ENCODE data around the gene KIAA0040. TPM values are rescaled to one million over a fixed set of nuclear protein-coding genes. Genes with fewer than 3 reads are reported as not detected.

The KIAA0040 gene
- total RNA-seq, 1 experiment from 2014 or later = 24.9 TPM

DNA sequence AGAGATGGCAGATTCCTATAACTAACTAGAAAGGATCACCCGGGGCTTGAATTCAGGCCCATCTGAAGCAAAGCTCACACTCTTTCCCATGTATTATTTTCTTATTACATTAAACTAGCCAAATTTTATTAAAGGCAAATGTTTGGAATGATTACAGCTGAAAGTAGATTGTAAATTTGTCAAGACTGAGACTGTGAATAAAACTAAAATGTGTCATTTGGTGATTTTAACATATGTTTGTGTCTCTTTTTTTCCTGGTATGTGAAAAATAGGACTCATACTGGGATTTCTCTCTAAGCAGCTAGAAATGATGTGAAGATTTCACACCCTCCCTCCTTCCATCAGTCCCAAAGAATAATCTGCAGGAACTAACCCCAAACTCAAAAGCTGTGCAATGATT is 19.1 kb upstream of the KIAA0040 start:
- no peaks in the 10 kb centered on the region for H3K27me3 ChIP-seq (replicated peaks; ENCODE audit: control insufficient read depth, insufficient read depth, low read length)
- H3K4me3 ChIP-seq (ENCODE audit: low read depth, low read length) = no peak overlapping the region
- H3K4me3 Mint-ChIP-seq (ENCODE audit: unreplicated experiment) = no peak overlapping the region
- no peaks in the 10 kb centered on the region for H3K4me1 ChIP-seq
- peaks cover 11% of the 10 kb centered on the region for H3K9me3 Mint-ChIP-seq (ENCODE audit: unreplicated experiment)
- H3K36me3 Mint-ChIP-seq (ENCODE audit: insufficient read depth, unreplicated experiment) = no peaks in the 10 kb centered on the region
- TF ChIP-seq CTCF (IDR thresholded peaks at IDR 0.05; ENCODE audit: insufficient read depth in 1 of 2, low read depth in 1 of 2, low read length in 1 of 2, severe bottlenecking in 1 of 2, unreplicated experiment in 1 of 2) = no peak
- H3K4me1 Mint-ChIP-seq (ENCODE audit: low read depth, unreplicated experiment) = no peaks in the 10 kb centered on the region
- ChIA-PET CTCF (no interaction called here), POLR2A (no interaction called here)
- DNase-seq = no peak
- no TSS peak for BruUV-seq (replicated peaks)
- H3K27me3 Mint-ChIP-seq (ENCODE audit: insufficient read depth, unreplicated experiment) = no peaks in the 10 kb centered on the region
- intact Hi-C loops (cut with micrococcal nuclease; ENCODE audit: unreplicated experiment) = no loop called here
- peaks cover 5% of the 10 kb centered on the region; the same call in 1 of the 2 replicates for H3K9me3 ChIP-seq
- no peak overlapping the region for H3K27ac Mint-ChIP-seq (ENCODE audit: unreplicated experiment)
- H3K36me3 ChIP-seq (ENCODE audit: control insufficient read depth, insufficient read depth, low read length) = no peaks in the 10 kb centered on the region

- ChIA-PET POLR2A (no interaction called here), CTCF (no interaction called here)
- Histone ChIP-seq H3K9me3 (peaks cover 5% of the 10 kb centered on the region; the same call in 1 of the 2 replicates), H3K4me3 (ENCODE audit: low read depth, low read length) (no peak overlapping the region), H3K36me3 (ENCODE audit: control insufficient read depth, insufficient read depth, low read length) (no peaks in the 10 kb centered on the region), H3K27me3 (replicated peaks; ENCODE audit: control insufficient read depth, insufficient read depth, low read length) (no peaks in the 10 kb centered on the region), H3K4me1 (no peaks in the 10 kb centered on the region)
- Mint-ChIP-seq H3K36me3 (ENCODE audit: insufficient read depth, unreplicated experiment) (no peaks in the 10 kb centered on the region), H3K4me1 (ENCODE audit: low read depth, unreplicated experiment) (no peaks in the 10 kb centered on the region), H3K27ac (ENCODE audit: unreplicated experiment) (no peak overlapping the region), H3K27me3 (ENCODE audit: insufficient read depth, unreplicated experiment) (no peaks in the 10 kb centered on the region), H3K9me3 (ENCODE audit: unreplicated experiment) (peaks cover 11% of the 10 kb centered on the region), H3K4me3 (ENCODE audit: unreplicated experiment) (no peak overlapping the region)
- intact Hi-C loops (cut with micrococcal nuclease; ENCODE audit: unreplicated experiment) = no loop called here
- no peak for TF ChIP-seq CTCF (IDR thresholded peaks at IDR 0.05; ENCODE audit: insufficient read depth in 1 of 2, low read depth in 1 of 2, low read length in 1 of 2, severe bottlenecking in 1 of 2, unreplicated experiment in 1 of 2)
- no TSS peak for BruUV-seq (replicated peaks)
- DNase-seq = no peak
Measured at GRCh38 chr1:175210744-175211143, 18.2 kb upstream of the KIAA0040 start.

- H3K4me1 Mint-ChIP-seq (ENCODE audit: low read depth, unreplicated experiment) = no peaks in the 10 kb centered on the region
- CTCF ChIA-PET = no interaction called here
- no peak for TF ChIP-seq CTCF (IDR thresholded peaks at IDR 0.05; ENCODE audit: insufficient read depth in 1 of 2, low read depth in 1 of 2, low read length in 1 of 2, severe bottlenecking in 1 of 2, unreplicated experiment in 1 of 2)
- H3K36me3 Mint-ChIP-seq (ENCODE audit: insufficient read depth, unreplicated experiment) = no peaks in the 10 kb centered on the region
- H3K36me3 ChIP-seq (ENCODE audit: control insufficient read depth, insufficient read depth, low read length) = no peaks in the 10 kb centered on the region
- no peak overlapping the region for H3K4me3 Mint-ChIP-seq (ENCODE audit: unreplicated experiment)
- H3K9me3 ChIP-seq = peaks cover 5% of the 10 kb centered on the region; the same call in 1 of the 2 replicates
- intact Hi-C loops (cut with micrococcal nuclease; ENCODE audit: unreplicated experiment) = no loop called here
- no peak overlapping the region for H3K4me3 ChIP-seq (ENCODE audit: low read depth, low read length)
- H3K27ac Mint-ChIP-seq (ENCODE audit: unreplicated experiment) = no peak overlapping the region
- H3K27me3 ChIP-seq (replicated peaks; ENCODE audit: control insufficient read depth, insufficient read depth, low read length) = no peaks in the 10 kb centered on the region
- peaks cover 11% of the 10 kb centered on the region for H3K9me3 Mint-ChIP-seq (ENCODE audit: unreplicated experiment)
- DNase-seq = no peak
- no peaks in the 10 kb centered on the region for H3K4me1 ChIP-seq
- POLR2A ChIA-PET = no interaction called here
- no peaks in the 10 kb centered on the region for H3K27me3 Mint-ChIP-seq (ENCODE audit: insufficient read depth, unreplicated experiment)
- no TSS peak for BruUV-seq (replicated peaks)
Measured at GRCh38 chr1:175209493-175209921, 16.9 kb upstream of the KIAA0040 start.

Data from Caco-2 (cell line).